B cell (primary cell): ENCODE results near the gene RRAGC. TPM values are rescaled to one million over a fixed set of nuclear protein-coding genes. Genes with fewer than 3 reads are reported as not detected.

Experiments used
- ATAC-seq: fragments of 200-7000 bp; cut with Tn5 transposase; one replicate; pipeline ENCODE4 v1.10.0; 2021; ENCODE audit warnings: low read depth, mild to moderate bottlenecking, moderate number of reproducible peaks, moderate library complexity
- CTCF ChIA-PET: fragments of 350-600 bp; sonication (Branson Sonifier 250); formaldehyde crosslinking; loops from one replicate; lab custom pipeline; 2021; ENCODE audit warnings: antibody characterized with exemption, inconsistent platforms; lab: Charles Lee
- POLR2A ChIA-PET: fragments of 350-600 bp; sonication (Branson Sonifier 250); formaldehyde crosslinking; loops from one replicate; lab custom pipeline; 2021; ENCODE audit warnings: antibody characterized with exemption; lab: Charles Lee
- DNase-seq: peaks from one replicate; pipeline ENCODE4 v3.0.0; 2013
- H2AFZ ChIP-seq: 2 replicates; pipeline ENCODE4 v1.6.1; 2012; ENCODE audit warnings: mild to moderate bottlenecking, low read depth, low read length; ENCODE audit not compliant: insufficient read depth, poor library complexity, severe bottlenecking
- H3K27ac ChIP-seq, 2 donors: 1 replicate in 1 of 2; 2 replicates in 1 of 2; pipeline ENCODE4 v1.5.1; 2012 to 2013; ENCODE audit warnings: low read length in 2 of 2, mild to moderate bottlenecking in 2 of 2, moderate library complexity in 1 of 2
- H3K27me3 ChIP-seq, 4 experiments: fragments of 200-600 bp in 1 of 4; sonication (generic) in 1 of 4; replicated peaks in 1 of 4; 1 replicate in 2 of 4; 2 replicates in 2 of 4; pipeline versions ENCODE4 v1.6.1 to v1.7.0; 2013 to 2016; ENCODE audit warnings: low read length in 3 of 4, mild to moderate bottlenecking in 2 of 4, mixed read lengths in 1 of 4, moderate library complexity in 1 of 4; ENCODE audit not compliant: insufficient read depth in 4 of 4, control insufficient read depth in 3 of 4; ENCODE audit errors: control extremely low read depth in 1 of 4
- H3K36me3 ChIP-seq, 2 experiments: replicated peaks in 1 of 2; 1 replicate in 1 of 2; 2 replicates in 1 of 2; pipeline versions ENCODE4 v1.6.1 to v1.7.1; 2013; ENCODE audit warnings: low read length in 1 of 2; ENCODE audit not compliant: insufficient read depth in 2 of 2, control insufficient read depth in 1 of 2; ENCODE audit errors: control extremely low read depth in 1 of 2, extremely low read depth in 1 of 2
- H3K4me1 ChIP-seq, 2 donors: fragments of 200-600 bp in 1 of 2; sonication (generic) in 1 of 2; 1 replicate in 1 of 2; 2 replicates in 1 of 2; pipeline versions ENCODE4 v1.5.1 to v1.6.1; 2013 to 2017; ENCODE audit warnings: low read length in 2 of 2; ENCODE audit not compliant: control insufficient read depth in 2 of 2, insufficient read depth in 2 of 2
- H3K4me2 ChIP-seq: replicated peaks from 2 replicates; pipeline ENCODE3; 2012; ENCODE audit warnings: mild to moderate bottlenecking, low read depth, low read length; ENCODE audit not compliant: poor library complexity, severe bottlenecking
- H3K4me3 ChIP-seq, 5 experiments: fragments of 200-600 bp in 1 of 5; sonication (generic) in 1 of 5; 1 replicate in 3 of 5; 2 replicates in 2 of 5; pipeline versions ENCODE4 v1.5.1 to v1.7.0; 2011 to 2016; ENCODE audit warnings: low read length in 4 of 5, mild to moderate bottlenecking in 4 of 5, low read depth in 2 of 5, control low read depth in 1 of 5, moderate library complexity in 1 of 5; ENCODE audit not compliant: insufficient read depth in 1 of 5; ENCODE audit errors: control extremely low read depth in 1 of 5, extremely low read depth in 1 of 5
- H3K79me2 ChIP-seq: fragments of 200-600 bp; sonication (generic); one replicate; pipeline ENCODE4 v1.6.0; 2016; ENCODE audit warnings: low read length; ENCODE audit not compliant: control insufficient read depth, insufficient read depth
- H3K9ac ChIP-seq: fragments of 200-600 bp; sonication (generic); 2 replicates; pipeline ENCODE4 v1.6.1; 2017; ENCODE audit warnings: mild to moderate bottlenecking, low read length, moderate library complexity
- H3K9me3 ChIP-seq, 3 donors: one replicate each; pipeline versions ENCODE4 v1.6.1 to v1.7.1; 2013; ENCODE audit warnings: low read length in 2 of 3; ENCODE audit not compliant: control insufficient read depth in 2 of 3, insufficient read depth in 1 of 3; ENCODE audit errors: control extremely low read depth in 1 of 3
- H4K20me1 ChIP-seq: 2 replicates; pipeline ENCODE4 v1.6.0; 2012; ENCODE audit warnings: mild to moderate bottlenecking, low read length; ENCODE audit not compliant: insufficient read depth, control insufficient read depth, poor library complexity, severe bottlenecking
- H3K27ac Mint-ChIP-seq: one replicate; pipeline ENCODE4 v1.8.0; 2021; ENCODE audit warnings: mixed read lengths
- H3K27me3 Mint-ChIP-seq: one replicate; pipeline ENCODE4 v1.8.0; 2021; ENCODE audit warnings: mixed read lengths
- H3K4me1 Mint-ChIP-seq: one replicate; pipeline ENCODE4 v1.8.0; 2021; ENCODE audit warnings: mixed read lengths
- H3K4me3 Mint-ChIP-seq: one replicate; pipeline ENCODE4 v1.8.0; 2021; ENCODE audit warnings: mixed read lengths
- H3K9me3 Mint-ChIP-seq: one replicate; pipeline ENCODE4 v1.8.0; 2022; ENCODE audit warnings: mixed read lengths; ENCODE audit not compliant: insufficient read depth
- EZH2 ChIP-seq: IDR thresholded peaks from 2 replicates; pipeline ENCODE4 v1.6.1; 2012; ENCODE audit warnings: borderline replicate concordance, low read depth, mild to moderate bottlenecking, moderate library complexity, low read length; ENCODE audit not compliant: insufficient read depth, poor library complexity, severe bottlenecking
- WGBS: methylation state at CpG from one replicate; pipeline ENCODE4 v1.1.5; 2013; ENCODE audit warnings: missing lambda C conversion rate; ENCODE audit not compliant: insufficient coverage; 5-methylcytosine and 5-hydroxymethylcytosine counted together
- intact Hi-C: fragments of 100-400 bp; cut with micrococcal nuclease; formaldehyde crosslinking; loops from one replicate; pipeline ENCODE4 v1.10.0; 2022
- polyA plus RNA-seq: library from polyadenylated mRNA; depleted of rRNA; stranded (reverse); fragments of >200 nt; gene quantifications from 2 replicates; pipeline ENCODE4 v1.2.3, GENCODE V29; 2012
- total RNA-seq, 2 donors: library from RNA; stranded (reverse); fragments of 120-200 nt in 1 of 2; gene quantifications; 1 replicate in 1 of 2; 2 replicates in 1 of 2; pipeline versions ENCODE4 v1.2.3 to v1.2.4, GENCODE V29; 2013 to 2022
- TF ChIP-seq, protein P1 (sequence below): fragments of 200-600 bp; IDR thresholded peaks from one replicate; pipeline ENCODE4 v1.8.0; 2022; ENCODE audit warnings: antibody characterized with exemption, mild to moderate bottlenecking

The RRAGC gene
- total and polyA plus RNA-seq, 2 donors (not counting 1 experiment from before 2014, with no cell fraction given): 11.4 to 37.6 TPM

DNA sequence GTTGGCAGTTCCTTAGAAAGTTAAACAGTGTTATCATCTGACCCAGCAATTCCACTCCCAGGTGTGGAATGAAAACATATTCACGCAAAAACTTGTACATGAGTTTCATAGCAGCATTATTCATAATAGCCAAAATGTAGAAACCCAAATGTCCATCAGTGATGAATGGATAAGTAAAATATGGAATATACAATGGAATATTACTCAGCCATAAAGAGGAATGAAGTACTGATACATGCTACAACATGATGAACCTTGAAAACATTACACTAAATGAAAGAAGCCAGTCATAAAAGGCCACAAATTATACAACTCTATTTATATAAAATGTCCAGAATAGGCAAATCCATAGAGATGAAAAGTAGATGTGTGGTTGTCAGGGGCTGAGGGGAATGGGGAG, 53.5 kb downstream of the RRAGC start:
- H3K4me1 ChIP-seq: peaks cover 2 to 9% of the 10 kb centered on the region in 2 donors
- ATAC-seq (no peak), DNase-seq (no peak)
- H3K36me3 ChIP-seq: no peaks in the 10 kb centered on the region
- WGBS: no CpG with 5 or more reads among the region's 1 CpG
- H3K9me3 ChIP-seq: no peaks in the 10 kb centered on the region
- no peak overlapping the region for H3K27ac ChIP-seq
- peaks cover 5% of the 10 kb centered on the region for H3K4me1 Mint-ChIP-seq
- no peak overlapping the region for H3K9ac ChIP-seq
- no peak overlapping the region for H3K4me3 ChIP-seq
- intact Hi-C loops: no loop called here
- no peak overlapping the region for H3K4me3 Mint-ChIP-seq
- no peaks in the 10 kb centered on the region for H3K9me3 Mint-ChIP-seq
- no peak overlapping the region for H3K4me2 ChIP-seq
- H3K79me2 ChIP-seq: no peaks in the 10 kb centered on the region
- H3K27me3 Mint-ChIP-seq: peaks cover 69% of the 10 kb centered on the region
- no peak overlapping the region for H3K27ac Mint-ChIP-seq
- CTCF ChIA-PET: no interaction called here
- TF ChIP-seq EZH2: no peak
- TF ChIP-seq, protein P1, sequence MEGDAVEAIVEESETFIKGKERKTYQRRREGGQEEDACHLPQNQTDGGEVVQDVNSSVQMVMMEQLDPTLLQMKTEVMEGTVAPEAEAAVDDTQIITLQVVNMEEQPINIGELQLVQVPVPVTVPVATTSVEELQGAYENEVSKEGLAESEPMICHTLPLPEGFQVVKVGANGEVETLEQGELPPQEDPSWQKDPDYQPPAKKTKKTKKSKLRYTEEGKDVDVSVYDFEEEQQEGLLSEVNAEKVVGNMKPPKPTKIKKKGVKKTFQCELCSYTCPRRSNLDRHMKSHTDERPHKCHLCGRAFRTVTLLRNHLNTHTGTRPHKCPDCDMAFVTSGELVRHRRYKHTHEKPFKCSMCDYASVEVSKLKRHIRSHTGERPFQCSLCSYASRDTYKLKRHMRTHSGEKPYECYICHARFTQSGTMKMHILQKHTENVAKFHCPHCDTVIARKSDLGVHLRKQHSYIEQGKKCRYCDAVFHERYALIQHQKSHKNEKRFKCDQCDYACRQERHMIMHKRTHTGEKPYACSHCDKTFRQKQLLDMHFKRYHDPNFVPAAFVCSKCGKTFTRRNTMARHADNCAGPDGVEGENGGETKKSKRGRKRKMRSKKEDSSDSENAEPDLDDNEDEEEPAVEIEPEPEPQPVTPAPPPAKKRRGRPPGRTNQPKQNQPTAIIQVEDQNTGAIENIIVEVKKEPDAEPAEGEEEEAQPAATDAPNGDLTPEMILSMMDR: no peak
- POLR2A ChIA-PET: no interaction called here
- no peaks in the 10 kb centered on the region for H4K20me1 ChIP-seq
- peaks cover 0 to 30% (median 10%) of the 10 kb centered on the region in 4 experiments for H3K27me3 ChIP-seq
- no peak overlapping the region for H2AFZ ChIP-seq

DNA sequence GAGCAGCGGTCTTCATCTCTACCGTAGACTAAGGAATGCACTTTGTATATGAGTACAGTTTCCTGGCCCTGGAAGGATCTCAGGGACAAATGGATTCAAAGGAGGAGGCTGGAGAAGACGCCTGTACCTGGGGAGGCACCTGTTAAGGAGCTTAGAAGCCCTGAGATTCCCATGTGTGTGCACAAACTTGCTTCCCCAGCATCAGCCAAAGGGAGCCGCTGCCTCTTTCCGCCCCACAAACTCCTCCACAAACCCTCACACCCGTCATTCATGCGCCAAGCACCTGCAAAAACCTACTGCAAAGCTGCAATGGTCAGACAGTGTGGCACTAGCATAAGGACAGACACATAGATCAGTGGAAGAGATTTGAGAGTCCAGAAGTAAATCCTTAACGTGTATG, 54.5 kb downstream of the RRAGC start:
- Histone ChIP-seq H3K4me3 (no peak overlapping the region), H2AFZ (no peak overlapping the region), H3K27me3 (peaks cover 0 to 28% (median 10%) of the 10 kb centered on the region in 4 experiments), H3K4me2 (no peak overlapping the region), H3K36me3 (no peaks in the 10 kb centered on the region), H4K20me1 (no peaks in the 10 kb centered on the region), H3K9ac (no peak overlapping the region), H3K27ac (no peak overlapping the region), H3K4me1 (peaks cover 2 to 9% of the 10 kb centered on the region in 2 donors), H3K79me2 (no peaks in the 10 kb centered on the region), H3K9me3 (no peaks in the 10 kb centered on the region)
- ATAC-seq (no peak), DNase-seq (no peak)
- H3K27ac Mint-ChIP-seq: no peak overlapping the region
- H3K9me3 Mint-ChIP-seq: no peaks in the 10 kb centered on the region
- WGBS: 55% methylated on average over 5 of the region's 8 CpGs
- no peak for TF ChIP-seq EZH2
- TF ChIP-seq, protein P1: no peak
- intact Hi-C loops: no loop called here
- peaks cover 62% of the 10 kb centered on the region for H3K27me3 Mint-ChIP-seq
- ChIA-PET POLR2A (no interaction called here), CTCF (no interaction called here)
- H3K4me1 Mint-ChIP-seq: peaks cover 5% of the 10 kb centered on the region
- peak overlapping the region; percentile 63 for H3K4me3 Mint-ChIP-seq
